HEK293 (cell line): ENCODE results near the gene UGGT2.
A peak's percentile ranks its signal among the peaks of the same experiment; 100 is the strongest.

Source experiments
- CTCF ChIA-PET: fragments of 350-600 bp; formaldehyde crosslinking; extraction: SDS; loops from one replicate; lab custom pipeline; 2021; ENCODE audit warnings: antibody characterized with exemption; lab: Yijun Ruan, JAX
- POLR2A ChIA-PET: fragments of 300-600 bp; formaldehyde crosslinking; extraction: SDS; loops from one replicate; lab custom pipeline; 2020; ENCODE audit warnings: antibody characterized with exemption, inconsistent platforms; lab: Yijun Ruan, JAX
- H3K27ac ChIP-seq: fragments of 200-500 bp; sonication (Bioruptor generic); 2 replicates; pipeline ENCODE4 v1.5.1; 2014; ENCODE audit warnings: low read depth, low read length, control low read depth, inconsistent platforms; ENCODE audit errors: extremely low read depth
- H3K36me3 ChIP-seq, 2 experiments: fragments of 200-500 bp in 1 of 2; sonication (Bioruptor generic) in 1 of 2; 1 replicate in 1 of 2; 2 replicates in 1 of 2; pipeline ENCODE4 v1.5.1; 2014 to 2017; ENCODE audit warnings: inconsistent platforms in 2 of 2, low read length in 2 of 2; ENCODE audit not compliant: control insufficient read depth in 2 of 2, insufficient read depth in 1 of 2
- H3K4me1 ChIP-seq: fragments of 200-500 bp; sonication (Bioruptor generic); 2 replicates; pipeline ENCODE4 v1.5.1; 2014; ENCODE audit warnings: mild to moderate bottlenecking, low read length, inconsistent platforms; ENCODE audit not compliant: control insufficient read depth, insufficient read depth
- H3K4me3 ChIP-seq: 2 replicates; pipeline ENCODE4 v1.5.1; 2011; ENCODE audit warnings: low read depth, mild to moderate bottlenecking, control low read depth, low read length, moderate library complexity
- H3K9me3 ChIP-seq: fragments of 200-500 bp; sonication (Bioruptor generic); 2 replicates; pipeline ENCODE4 v1.5.1; 2014; ENCODE audit warnings: low read depth, low read length, inconsistent platforms; ENCODE audit not compliant: control insufficient read depth, insufficient read depth
- AEBP2 ChIP-seq: fragments of 450-650 bp; formaldehyde crosslinking; IDR thresholded peaks from 2 replicates; pipeline ENCODE4 v1.5.1; 2016; ENCODE audit warnings: missing biosample characterization, missing genetic modification characterization, borderline replicate concordance
- EGR2 ChIP-seq: fragments of 450-650 bp; formaldehyde crosslinking; IDR thresholded peaks from 2 replicates; pipeline ENCODE4 v1.5.1; 2016; ENCODE audit warnings: low read depth, missing biosample characterization, missing genetic modification characterization
- GFI1B ChIP-seq: fragments of 450-650 bp; formaldehyde crosslinking; IDR thresholded peaks from 2 replicates; pipeline ENCODE4 v1.5.1; 2016; ENCODE audit warnings: missing biosample characterization, missing genetic modification characterization
- GLI4 ChIP-seq: fragments of 450-650 bp; formaldehyde crosslinking; IDR thresholded peaks from 2 replicates; pipeline ENCODE4 v1.5.1; 2016; ENCODE audit warnings: missing biosample characterization, missing genetic modification characterization
- MEIS1 ChIP-seq: sonication (generic); formaldehyde crosslinking; IDR thresholded peaks from 2 replicates; pipeline ENCODE4 v1.8.1; 2022; ENCODE audit warnings: missing genetic modification reagents, mild to moderate bottlenecking, borderline replicate concordance
- OSR2 ChIP-seq: fragments of 450-650 bp; formaldehyde crosslinking; IDR thresholded peaks from 2 replicates; pipeline ENCODE4 v1.5.1; 2016; ENCODE audit warnings: missing biosample characterization, missing genetic modification characterization
- ZBTB17 ChIP-seq: fragments of 450-650 bp; formaldehyde crosslinking; IDR thresholded peaks from 2 replicates; pipeline ENCODE4 v1.5.1; 2016; ENCODE audit warnings: missing biosample characterization, missing genetic modification characterization
- ZFHX2 ChIP-seq: fragments of 450-650 bp; formaldehyde crosslinking; conservative IDR thresholded peaks from 2 replicates; pipeline ENCODE4 v1.5.1; 2016; ENCODE audit warnings: missing biosample characterization, missing genetic modification characterization
- ZNF174 ChIP-seq: fragments of 450-650 bp; formaldehyde crosslinking; IDR thresholded peaks from 2 replicates; pipeline ENCODE4 v1.5.0; 2017; ENCODE audit warnings: missing biosample characterization, mild to moderate bottlenecking, missing genetic modification characterization
- ZNF184 ChIP-seq: fragments of 450-650 bp; IDR thresholded peaks from 2 replicates; pipeline ENCODE4 v1.5.1; 2018; ENCODE audit warnings: missing biosample characterization, mild to moderate bottlenecking, missing genetic modification characterization
- ZNF248 ChIP-seq: fragments of 450-650 bp; formaldehyde crosslinking; IDR thresholded peaks from 2 replicates; pipeline ENCODE4 v1.5.1; 2017; ENCODE audit warnings: missing biosample characterization, missing genetic modification characterization
- ZNF560 ChIP-seq: fragments of 450-650 bp; formaldehyde crosslinking; IDR thresholded peaks from 2 replicates; pipeline ENCODE4 v1.5.1; 2017; ENCODE audit warnings: missing biosample characterization, missing genetic modification characterization, borderline replicate concordance
- ZNF654 ChIP-seq: fragments of 450-650 bp; formaldehyde crosslinking; IDR thresholded peaks from 2 replicates; pipeline ENCODE4 v1.5.1; 2016; ENCODE audit warnings: low read depth, missing biosample characterization, missing genetic modification characterization
- ZNF658 ChIP-seq: fragments of 450-650 bp; formaldehyde crosslinking; IDR thresholded peaks from 2 replicates; pipeline ENCODE4; 2016; ENCODE audit warnings: missing biosample characterization, missing genetic modification characterization
- ZNF664 ChIP-seq: fragments of 450-650 bp; formaldehyde crosslinking; IDR thresholded peaks from 2 replicates; pipeline ENCODE4 v1.5.1; 2016; ENCODE audit warnings: missing biosample characterization, missing genetic modification characterization
- TF ChIP-seq, protein P1 (sequence below): fragments of 450-650 bp; formaldehyde crosslinking; IDR thresholded peaks from 2 replicates; pipeline ENCODE4 v1.5.1; 2017; ENCODE audit warnings: missing biosample characterization, missing genetic modification characterization
- TF ChIP-seq, protein P2 (sequence below): fragments of 450-650 bp; formaldehyde crosslinking; IDR thresholded peaks from 2 replicates; pipeline ENCODE4 v1.5.1; 2016; ENCODE audit warnings: missing biosample characterization, missing genetic modification characterization
- TF ChIP-seq, protein P3 (sequence below): fragments of 450-650 bp; formaldehyde crosslinking; IDR thresholded peaks from 2 replicates; pipeline ENCODE4 v1.5.1; 2016; ENCODE audit warnings: missing biosample characterization, missing genetic modification characterization
- TF ChIP-seq, protein P4 (sequence below): fragments of 450-650 bp; formaldehyde crosslinking; IDR thresholded peaks from 2 replicates; pipeline ENCODE4 v1.5.1; 2016; ENCODE audit warnings: missing biosample characterization, missing genetic modification characterization
- TF ChIP-seq, protein P5 (sequence below): fragments of 450-650 bp; formaldehyde crosslinking; IDR thresholded peaks from 2 replicates; pipeline ENCODE4 v1.5.1; 2016; ENCODE audit warnings: missing biosample characterization, missing genetic modification characterization

Gene UGGT2

GRCh38 chr13:95950103-95950502, 103.1 kb downstream of the UGGT2 start:
- POLR2A ChIA-PET: no interaction called here

GRCh38 chr13:95948656-95949055, 104.5 kb downstream of the UGGT2 start:
- Histone ChIP-seq H3K4me3 (no peak overlapping the region), H3K4me1 (no peaks in the 10 kb centered on the region), H3K36me3 (no peaks in the 10 kb centered on the region; a peak in 1 of 3 replicates), H3K9me3 (no peaks in the 10 kb centered on the region), H3K27ac (no peak overlapping the region)
- ChIA-PET POLR2A (no interaction called here), CTCF (no interaction called here)
- TF ChIP-seq ZNF174 (tag by site-specific recombination) (no peak), ZFHX2 (tag by site-specific recombination) (0 out of 2 replicates have a peak, but pooled peaks have one; percentile 13), EGR2 (tag by site-specific recombination) (peak; percentile 9; the same call in 1 of the 2 replicates)

More at GRCh38 chr13:95950103-95950502, 103.1 kb downstream of the UGGT2 start:
- H3K36me3 ChIP-seq: no peaks in the 10 kb centered on the region; a peak in 1 of 3 replicates
- no peaks in the 10 kb centered on the region for H3K9me3 ChIP-seq
- H3K4me1 ChIP-seq: no peaks in the 10 kb centered on the region
- TF ChIP-seq ZBTB17 (tag by site-specific recombination): no peak
- TF ChIP-seq, protein P1, sequence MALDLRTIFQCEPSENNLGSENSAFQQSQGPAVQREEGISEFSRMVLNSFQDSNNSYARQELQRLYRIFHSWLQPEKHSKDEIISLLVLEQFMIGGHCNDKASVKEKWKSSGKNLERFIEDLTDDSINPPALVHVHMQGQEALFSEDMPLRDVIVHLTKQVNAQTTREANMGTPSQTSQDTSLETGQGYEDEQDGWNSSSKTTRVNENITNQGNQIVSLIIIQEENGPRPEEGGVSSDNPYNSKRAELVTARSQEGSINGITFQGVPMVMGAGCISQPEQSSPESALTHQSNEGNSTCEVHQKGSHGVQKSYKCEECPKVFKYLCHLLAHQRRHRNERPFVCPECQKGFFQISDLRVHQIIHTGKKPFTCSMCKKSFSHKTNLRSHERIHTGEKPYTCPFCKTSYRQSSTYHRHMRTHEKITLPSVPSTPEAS (tag by site-specific recombination): no peak
- TF ChIP-seq, protein P2, sequence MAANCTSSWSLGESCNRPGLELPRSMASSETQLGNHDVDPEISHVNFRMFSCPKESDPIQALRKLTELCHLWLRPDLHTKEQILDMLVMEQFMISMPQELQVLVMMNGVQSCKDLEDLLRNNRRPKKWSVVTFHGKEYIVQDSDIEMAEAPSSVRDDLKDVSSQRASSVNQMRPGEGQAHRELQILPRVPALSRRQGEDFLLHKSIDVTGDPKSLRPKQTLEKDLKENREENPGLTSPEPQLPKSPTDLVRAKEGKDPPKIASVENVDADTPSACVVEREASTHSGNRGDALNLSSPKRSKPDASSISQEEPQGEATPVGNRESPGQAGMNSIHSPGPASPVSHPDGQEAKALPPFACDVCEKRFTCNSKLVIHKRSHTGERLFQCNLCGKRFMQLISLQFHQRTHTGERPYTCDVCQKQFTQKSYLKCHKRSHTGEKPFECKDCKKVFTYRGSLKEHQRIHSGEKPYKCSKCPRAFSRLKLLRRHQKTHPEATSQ (tag by site-specific recombination): no peak
- no peak for TF ChIP-seq ZNF664 (tag by site-specific recombination)
- TF ChIP-seq ZNF184 (tag by site-specific recombination): no peak
- TF ChIP-seq AEBP2 (tag by site-specific recombination): no peak
- TF ChIP-seq, protein P3, sequence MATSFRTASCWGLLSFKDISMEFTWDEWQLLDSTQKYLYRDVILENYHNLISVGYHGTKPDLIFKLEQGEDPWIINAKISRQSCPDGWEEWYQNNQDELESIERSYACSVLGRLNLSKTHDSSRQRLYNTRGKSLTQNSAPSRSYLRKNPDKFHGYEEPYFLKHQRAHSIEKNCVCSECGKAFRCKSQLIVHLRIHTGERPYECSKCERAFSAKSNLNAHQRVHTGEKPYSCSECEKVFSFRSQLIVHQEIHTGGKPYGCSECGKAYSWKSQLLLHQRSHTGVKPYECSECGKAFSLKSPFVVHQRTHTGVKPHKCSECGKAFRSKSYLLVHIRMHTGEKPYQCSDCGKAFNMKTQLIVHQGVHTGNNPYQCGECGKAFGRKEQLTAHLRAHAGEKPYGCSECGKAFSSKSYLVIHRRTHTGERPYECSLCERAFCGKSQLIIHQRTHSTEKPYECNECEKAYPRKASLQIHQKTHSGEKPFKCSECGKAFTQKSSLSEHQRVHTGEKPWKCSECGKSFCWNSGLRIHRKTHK (tag by site-specific recombination): no peak
- TF ChIP-seq ZNF560 (tag by site-specific recombination): no peak
- TF ChIP-seq, protein P4, sequence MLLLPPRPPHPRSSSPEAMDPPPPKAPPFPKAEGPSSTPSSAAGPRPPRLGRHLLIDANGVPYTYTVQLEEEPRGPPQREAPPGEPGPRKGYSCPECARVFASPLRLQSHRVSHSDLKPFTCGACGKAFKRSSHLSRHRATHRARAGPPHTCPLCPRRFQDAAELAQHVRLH (tag by site-specific recombination): no peak
- no peak for TF ChIP-seq MEIS1 (CRISPR knock-in tag)
- TF ChIP-seq GLI4 (tag by site-specific recombination): no peak
- no peak for TF ChIP-seq ZNF654 (tag by site-specific recombination)
- no peak for TF ChIP-seq OSR2 (tag by site-specific recombination)
- no peak for TF ChIP-seq GFI1B (tag by site-specific recombination)
- TF ChIP-seq ZNF658 (tag by site-specific recombination): no peak
- TF ChIP-seq, protein P5, sequence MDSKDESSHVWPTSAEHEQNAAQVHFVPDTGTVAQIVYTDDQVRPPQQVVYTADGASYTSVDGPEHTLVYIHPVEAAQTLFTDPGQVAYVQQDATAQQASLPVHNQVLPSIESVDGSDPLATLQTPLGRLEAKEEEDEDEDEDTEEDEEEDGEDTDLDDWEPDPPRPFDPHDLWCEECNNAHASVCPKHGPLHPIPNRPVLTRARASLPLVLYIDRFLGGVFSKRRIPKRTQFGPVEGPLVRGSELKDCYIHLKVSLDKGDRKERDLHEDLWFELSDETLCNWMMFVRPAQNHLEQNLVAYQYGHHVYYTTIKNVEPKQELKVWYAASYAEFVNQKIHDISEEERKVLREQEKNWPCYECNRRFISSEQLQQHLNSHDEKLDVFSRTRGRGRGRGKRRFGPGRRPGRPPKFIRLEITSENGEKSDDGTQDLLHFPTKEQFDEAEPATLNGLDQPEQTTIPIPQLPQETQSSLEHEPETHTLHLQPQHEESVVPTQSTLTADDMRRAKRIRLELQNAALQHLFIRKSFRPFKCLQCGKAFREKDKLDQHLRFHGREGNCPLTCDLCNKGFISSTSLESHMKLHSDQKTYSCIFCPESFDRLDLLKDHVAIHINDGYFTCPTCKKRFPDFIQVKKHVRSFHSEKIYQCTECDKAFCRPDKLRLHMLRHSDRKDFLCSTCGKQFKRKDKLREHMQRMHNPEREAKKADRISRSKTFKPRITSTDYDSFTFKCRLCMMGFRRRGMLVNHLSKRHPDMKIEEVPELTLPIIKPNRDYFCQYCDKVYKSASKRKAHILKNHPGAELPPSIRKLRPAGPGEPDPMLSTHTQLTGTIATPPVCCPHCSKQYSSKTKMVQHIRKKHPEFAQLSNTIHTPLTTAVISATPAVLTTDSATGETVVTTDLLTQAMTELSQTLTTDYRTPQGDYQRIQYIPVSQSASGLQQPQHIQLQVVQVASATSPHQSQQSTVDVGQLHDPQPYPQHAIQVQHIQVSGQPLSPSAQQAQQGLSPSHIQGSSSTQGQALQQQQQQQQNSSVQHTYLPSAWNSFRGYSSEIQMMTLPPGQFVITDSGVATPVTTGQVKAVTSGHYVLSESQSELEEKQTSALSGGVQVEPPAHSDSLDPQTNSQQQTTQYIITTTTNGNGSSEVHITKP (tag by site-specific recombination): no peak
- no peak for TF ChIP-seq ZNF248 (tag by site-specific recombination)
- TF ChIP-seq, all 188 proteins: peak for 0
- no peak overlapping the region for H3K27ac ChIP-seq
- no peak overlapping the region for H3K4me3 ChIP-seq
- CTCF ChIA-PET: interaction anchor here (0.6 kb wide), 2 partner anchors 116 to 394 kb away, joined by 3 read pairs; no protein-coding TSS in a partner anchor
